Adrenal gland (tissue), 5 donors: Measurements from ENCODE around the gene SGMS1.

Experiments
- POLR2A ChIP-seq, 2 donors: fragments of 450-650 bp; IDR thresholded peaks; one replicate each; pipeline ENCODE4 v1.6.1; 2017; ENCODE audit warnings: antibody characterized with exemption in 2 of 2, mild to moderate bottlenecking in 2 of 2, moderate library complexity in 1 of 2
- TF ChIP-seq, protein P1 (sequence below), 6 experiments: fragments of 450-650 bp in 4 of 6; fragments of 200-600 bp in 2 of 6; sonication (generic) in 1 of 6; IDR thresholded peaks; 1 replicate in 5 of 6; 2 replicates in 1 of 6; pipeline versions ENCODE4 v1.5.1 to v1.8.0; 2016 to 2021; ENCODE audit warnings: antibody characterized with exemption in 6 of 6, mild to moderate bottlenecking in 2 of 6, moderate library complexity in 1 of 6
- donor health status: DM: no; HTN: no; CAD: no.

- TF ChIP-seq, protein P1, sequence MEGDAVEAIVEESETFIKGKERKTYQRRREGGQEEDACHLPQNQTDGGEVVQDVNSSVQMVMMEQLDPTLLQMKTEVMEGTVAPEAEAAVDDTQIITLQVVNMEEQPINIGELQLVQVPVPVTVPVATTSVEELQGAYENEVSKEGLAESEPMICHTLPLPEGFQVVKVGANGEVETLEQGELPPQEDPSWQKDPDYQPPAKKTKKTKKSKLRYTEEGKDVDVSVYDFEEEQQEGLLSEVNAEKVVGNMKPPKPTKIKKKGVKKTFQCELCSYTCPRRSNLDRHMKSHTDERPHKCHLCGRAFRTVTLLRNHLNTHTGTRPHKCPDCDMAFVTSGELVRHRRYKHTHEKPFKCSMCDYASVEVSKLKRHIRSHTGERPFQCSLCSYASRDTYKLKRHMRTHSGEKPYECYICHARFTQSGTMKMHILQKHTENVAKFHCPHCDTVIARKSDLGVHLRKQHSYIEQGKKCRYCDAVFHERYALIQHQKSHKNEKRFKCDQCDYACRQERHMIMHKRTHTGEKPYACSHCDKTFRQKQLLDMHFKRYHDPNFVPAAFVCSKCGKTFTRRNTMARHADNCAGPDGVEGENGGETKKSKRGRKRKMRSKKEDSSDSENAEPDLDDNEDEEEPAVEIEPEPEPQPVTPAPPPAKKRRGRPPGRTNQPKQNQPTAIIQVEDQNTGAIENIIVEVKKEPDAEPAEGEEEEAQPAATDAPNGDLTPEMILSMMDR (IDR thresholded peaks at IDR 0.05), result no peak
- TF ChIP-seq POLR2A (IDR thresholded peaks at IDR 0.05), result no peak
Measured at GRCh38 chr10:50431791-50432190, 192.0 kb downstream of the SGMS1 start.
